G401.6 (cell line): ENCODE data around the gene HECW1.
"Not testable (repeated sequence)": the region's sequence is repeated elsewhere in the genome, so short reads cannot be mapped to it uniquely, and the experiment has no call there.

Experiments
- FAIRE-seq: peaks from 2 replicates; lab custom pipeline; 2012; peaks lifted over from hg19 to GRCh38; lab: Jason Lieb, UNC

The HECW1 gene

GRCh38 chr7:43309706-43310022 is 197.2 kb downstream of the HECW1 start:
- no peak for FAIRE-seq

DNA sequence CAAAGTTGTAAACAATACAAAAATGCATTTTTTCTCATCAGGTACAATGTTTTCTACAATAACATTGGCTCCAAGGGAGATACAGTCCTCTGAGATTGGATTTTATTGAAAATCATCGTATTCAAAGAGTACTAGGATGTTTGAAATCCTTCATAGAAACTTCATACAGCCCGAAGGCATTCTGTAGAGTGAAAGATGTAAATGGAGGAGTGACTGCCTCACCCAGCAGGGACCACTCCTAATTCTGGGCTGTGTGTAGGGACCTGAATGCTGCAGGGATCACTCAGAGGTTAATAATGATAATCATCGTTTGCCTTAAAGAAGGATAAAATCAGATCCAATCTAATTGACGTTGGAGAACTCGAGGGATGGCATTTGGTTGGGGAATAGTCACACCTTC is 198.6 kb downstream of the HECW1 start:
- FAIRE-seq = no peak

GRCh38 chr7:43311694-43312093 is 199.2 kb downstream of the HECW1 start:
- FAIRE-seq = no peak

DNA sequence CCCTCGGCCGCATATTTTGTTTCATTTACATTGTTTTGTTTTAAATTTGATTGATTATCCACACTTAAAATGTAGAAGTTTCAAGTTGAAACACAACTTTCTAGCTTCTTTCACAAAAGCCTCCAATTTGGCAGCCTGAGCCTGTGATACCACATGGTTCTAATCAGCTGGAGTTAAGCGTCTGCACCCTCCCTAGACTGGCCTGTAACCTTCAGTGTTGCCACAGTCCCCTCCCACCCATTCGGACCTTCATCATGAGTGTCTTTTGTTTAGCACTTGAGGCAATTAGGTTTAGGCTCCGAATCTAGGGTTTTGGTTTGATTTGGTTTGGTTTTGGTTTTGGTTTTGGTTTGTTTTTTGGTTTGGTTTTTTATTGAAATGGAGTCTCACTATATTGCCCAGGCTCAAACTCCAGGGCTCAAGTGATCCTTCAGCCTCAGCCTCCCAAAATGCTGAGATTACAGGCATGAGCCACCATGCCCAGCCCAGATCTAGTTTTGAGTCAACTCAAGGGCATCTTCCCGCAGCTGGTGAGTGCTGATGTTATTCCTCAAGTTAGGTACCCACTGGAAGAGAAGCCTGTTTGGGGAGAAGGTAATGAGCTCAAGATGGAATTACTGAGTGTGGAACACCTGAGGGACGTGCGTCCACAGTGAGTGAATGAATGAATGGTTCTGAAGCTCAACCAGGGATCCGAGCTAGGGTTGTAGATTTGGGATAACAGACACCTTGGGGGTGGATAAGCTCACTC is 201.4 kb downstream of the HECW1 start:
- no peak for FAIRE-seq

DNA sequence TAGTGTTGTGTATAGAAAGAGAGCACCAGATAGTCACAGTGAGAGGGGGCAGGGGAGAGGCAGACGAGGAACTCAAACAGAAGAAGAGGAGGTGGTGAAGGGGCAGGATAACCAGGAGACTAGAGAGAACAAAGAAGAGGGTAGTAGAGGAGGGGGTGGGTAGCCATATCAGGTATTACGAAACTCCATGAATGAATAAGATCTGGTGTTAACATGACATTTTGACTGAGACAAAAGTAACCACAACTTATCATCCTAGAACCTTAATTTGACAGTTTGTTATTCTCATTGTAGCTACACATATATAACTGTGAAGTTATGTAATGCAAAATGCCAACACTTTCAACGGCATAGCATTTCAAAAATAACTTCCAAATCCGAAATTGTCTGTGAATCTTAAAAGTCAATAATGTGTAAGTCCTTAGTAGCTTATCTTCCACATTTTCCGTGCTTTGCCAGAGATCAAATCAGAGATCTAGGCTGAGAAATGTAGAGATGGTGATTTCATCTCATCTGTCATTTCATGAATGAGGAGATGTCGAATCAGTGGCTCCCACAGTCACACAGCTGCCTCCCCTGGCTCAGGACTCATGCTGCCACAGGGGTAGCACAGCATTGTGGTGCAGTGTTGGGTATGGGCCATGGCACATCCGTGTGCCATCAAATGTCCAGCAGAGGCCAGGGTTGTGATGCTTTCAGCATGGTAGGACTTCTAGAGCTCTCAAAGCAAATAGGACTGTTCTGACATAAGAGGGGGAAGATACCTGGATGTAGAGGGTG is 202.1 kb downstream of the HECW1 start:
- FAIRE-seq = no peak

DNA sequence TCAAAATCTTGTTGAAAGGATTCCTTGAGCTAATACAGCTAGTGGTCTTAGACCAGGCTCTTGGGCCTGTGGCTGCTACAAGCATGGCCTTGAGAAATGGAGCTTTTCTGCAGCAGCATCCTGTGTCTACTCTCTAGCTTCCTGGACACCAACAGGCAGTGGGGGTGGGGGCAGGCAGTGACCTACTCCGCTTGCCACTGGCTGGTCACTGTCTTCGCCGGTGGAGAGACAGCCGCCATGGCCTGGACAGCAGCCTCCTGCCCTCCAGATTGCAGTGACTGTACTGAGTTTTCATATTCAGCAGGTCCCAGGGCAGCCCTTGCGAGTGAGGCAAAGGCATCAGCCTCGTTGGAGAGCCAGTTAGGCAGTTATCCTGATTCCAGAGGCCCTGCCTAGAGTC is 204.6 kb downstream of the HECW1 start:
- FAIRE-seq = no peak

DNA sequence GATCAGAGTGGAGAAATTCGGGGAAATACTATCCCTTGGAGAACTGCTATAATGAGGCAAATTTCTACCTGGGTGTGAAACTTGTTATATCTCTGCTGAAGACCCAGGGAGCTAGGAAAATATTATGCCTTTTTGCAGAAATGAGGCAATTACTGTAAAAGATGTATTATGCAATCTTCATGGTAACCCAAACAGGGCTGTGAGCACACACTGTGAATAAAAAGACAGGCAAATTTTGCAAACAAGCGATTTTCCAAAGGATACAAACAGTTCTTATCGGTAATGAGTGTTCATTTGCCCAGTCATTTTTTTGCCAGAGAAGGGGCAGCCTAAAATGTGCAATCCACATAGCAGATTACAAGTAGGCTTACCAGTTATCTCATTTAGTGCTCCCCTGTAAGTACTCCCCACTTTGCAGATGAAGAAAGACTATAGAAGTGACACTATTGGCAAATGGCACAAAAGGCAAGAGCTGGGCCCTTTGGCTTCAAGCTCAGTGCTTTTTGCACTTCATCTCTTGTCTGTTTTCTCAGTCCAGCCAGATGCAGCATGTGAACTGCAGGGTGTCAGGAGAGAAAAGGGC is 205.8 kb downstream of the HECW1 start:
- no peak for FAIRE-seq

GRCh38 chr7:43325595-43325994 is 213.1 kb downstream of the HECW1 start:
- FAIRE-seq = no peak

DNA sequence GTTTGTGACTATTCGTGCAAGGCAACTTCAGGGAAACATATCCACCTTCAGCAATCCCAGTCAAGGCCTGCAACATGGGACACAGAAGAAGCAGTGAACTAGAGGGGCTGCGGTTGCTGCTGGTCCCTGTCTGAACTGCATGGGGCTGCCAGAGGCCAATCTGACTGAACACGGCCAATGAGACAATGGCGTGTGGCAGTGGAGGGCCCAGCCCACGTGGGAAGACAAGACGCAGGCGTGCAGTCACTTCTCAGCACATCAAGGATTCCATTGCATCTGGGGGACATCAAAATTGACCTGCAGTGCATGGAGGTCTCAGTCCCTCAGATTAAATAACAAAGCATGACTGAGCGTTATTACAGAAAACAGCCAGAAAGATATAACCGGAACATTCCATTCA is 215.9 kb downstream of the HECW1 start:
- no peak for FAIRE-seq

DNA sequence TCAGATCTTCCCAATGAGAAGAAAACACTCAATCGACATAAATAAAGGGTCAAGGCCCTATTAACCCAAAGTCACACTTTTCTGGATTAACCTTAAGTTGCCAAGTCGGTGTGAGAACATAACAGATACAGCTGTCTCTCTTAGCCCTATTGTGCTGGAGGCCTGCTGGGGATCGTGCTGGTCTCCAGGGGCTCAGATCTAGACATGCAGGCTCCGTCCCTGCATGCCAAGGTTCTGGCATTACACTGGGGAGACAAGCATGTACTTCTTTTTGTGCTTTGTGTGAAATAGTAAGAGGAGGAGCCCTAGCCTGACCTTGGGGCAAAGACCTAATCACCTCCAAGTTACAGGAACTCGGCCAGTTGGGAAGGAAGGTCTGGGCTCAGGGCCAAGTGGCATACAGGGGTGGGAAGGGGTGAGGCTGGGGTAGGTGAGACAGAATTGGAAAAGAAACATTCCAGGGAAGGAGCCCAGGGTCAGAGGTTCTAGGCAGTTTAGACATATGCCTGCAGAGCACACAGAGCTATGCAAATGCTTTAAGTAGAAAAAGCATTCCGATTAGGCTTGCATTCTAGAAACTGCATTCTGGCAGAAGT is 216.4 kb downstream of the HECW1 start:
- FAIRE-seq = no peak

- FAIRE-seq = no peak
These were observed 219.8 kb downstream of the HECW1 start for GRCh38 chr7:43332193-43332796.

DNA sequence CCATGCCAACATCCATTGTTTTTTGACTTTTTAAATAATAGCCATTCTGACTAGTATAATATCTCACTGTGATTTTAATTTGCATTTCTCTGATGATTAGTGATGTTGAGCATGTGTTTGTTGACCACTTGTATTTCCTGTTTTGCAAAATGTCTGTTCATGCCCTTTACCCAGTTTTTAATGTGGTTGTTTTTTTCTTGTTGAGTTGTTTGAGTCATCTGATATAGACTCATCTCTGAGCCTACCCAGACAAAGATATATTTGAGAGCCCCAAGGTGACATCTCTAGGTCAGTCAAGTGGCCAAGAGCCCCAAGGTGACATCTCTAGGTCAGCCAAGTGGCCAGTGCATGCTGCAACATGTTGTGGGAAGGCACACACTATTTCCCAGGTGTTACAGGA is 224.7 kb downstream of the HECW1 start:
- no peak for FAIRE-seq

DNA sequence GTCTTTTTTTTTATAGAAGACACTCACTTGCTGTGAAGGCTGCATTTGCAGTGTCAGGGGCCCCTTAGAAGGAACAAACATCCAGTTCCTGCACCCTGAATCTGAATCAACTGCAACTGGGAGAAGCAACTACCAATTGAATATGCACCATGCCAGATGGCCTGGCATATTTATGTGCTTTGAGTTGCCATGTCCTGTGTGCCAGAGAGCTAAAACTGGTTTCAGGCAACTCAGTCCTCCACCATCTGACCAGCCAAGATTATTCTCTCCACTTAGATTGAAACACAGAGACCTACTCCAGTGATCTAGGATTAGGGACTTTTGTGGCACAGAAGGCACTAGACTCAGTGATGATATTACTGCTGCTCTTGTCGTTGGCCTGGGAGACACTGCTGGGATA is 225.4 kb downstream of the HECW1 start:
- FAIRE-seq = no peak

DNA sequence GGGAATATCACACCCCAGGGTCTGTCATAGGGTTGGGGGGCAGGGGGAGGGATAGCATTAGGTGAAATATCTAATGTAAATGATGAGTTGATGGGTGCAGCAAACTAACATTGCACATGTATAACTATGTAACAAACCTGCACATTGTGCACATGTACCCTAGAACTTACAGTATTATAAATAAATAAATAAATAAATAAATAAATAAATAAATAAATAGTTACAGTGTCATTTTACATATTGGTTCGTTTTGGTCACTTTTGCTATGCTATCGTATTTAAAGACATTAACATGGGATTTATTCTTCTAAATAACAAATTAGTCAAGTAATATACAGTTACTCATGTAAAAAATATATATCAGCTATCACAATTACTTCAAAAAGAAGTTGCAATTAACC is 228.7 kb downstream of the HECW1 start:
- FAIRE-seq = no peak

- not testable (repeated sequence) for FAIRE-seq
These were observed 231.0 kb downstream of the HECW1 start for GRCh38 chr7:43343417-43343816.

- FAIRE-seq = not testable (repeated sequence)
These were observed 233.2 kb downstream of the HECW1 start for GRCh38 chr7:43345696-43346095.

DNA sequence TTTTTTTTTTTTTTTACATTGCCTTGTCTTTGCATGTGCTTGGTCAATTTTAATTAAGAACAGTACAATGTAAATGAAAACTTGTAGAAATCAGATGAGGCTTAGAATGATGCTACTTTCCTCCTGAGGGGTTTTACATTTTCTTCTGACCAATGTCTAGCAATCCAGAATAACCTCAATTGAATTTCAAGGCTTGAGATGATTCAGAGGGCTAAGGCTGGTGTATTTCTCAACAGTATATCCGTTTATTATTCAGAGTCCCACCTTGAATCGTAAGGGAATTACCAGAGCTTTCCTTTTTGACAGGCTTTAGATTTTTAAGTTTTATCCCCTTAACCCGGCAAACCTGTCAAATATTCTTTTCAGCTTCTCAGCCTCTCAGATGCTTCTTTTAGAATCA is 239.2 kb downstream of the HECW1 start:
- no peak for FAIRE-seq

DNA sequence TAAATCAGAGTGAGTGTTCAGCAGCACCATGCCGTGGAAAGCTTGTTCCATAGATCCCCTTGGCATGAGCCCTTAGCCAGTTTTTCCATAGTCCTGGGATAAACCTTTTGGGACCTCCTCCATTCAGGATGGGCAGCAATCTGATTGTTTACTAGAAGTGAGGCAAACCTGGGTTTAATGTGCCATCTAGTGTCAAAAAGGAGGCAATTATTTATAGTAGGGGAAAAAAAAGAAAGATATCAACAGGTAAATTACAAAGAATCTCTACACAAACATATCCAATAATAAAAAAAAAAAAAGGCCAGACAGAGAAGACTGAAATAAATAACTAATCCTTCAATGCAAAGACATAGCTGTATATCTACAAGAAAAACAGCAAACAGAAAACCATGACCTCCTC is 241.5 kb downstream of the HECW1 start:
- FAIRE-seq = no peak

DNA sequence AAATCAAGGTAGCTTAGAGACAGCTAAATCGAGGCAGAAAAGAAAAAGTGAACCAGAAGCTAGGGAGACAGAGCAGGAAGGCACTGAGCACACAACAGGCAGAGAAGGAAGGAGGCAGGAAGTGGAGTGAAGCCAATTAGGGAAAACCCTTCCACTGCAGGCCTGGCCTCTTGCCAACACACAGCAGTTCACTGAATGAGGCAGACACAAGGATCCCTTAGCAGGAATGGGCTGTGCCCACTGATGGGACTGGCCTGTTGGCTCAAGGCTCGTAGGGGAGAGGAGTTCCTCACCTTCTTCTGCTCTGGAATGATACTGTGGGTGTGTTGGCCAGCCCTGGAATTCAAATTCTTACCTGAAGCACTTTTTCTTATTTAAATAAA is 250.2 kb downstream of the HECW1 start:
- FAIRE-seq = no peak

DNA sequence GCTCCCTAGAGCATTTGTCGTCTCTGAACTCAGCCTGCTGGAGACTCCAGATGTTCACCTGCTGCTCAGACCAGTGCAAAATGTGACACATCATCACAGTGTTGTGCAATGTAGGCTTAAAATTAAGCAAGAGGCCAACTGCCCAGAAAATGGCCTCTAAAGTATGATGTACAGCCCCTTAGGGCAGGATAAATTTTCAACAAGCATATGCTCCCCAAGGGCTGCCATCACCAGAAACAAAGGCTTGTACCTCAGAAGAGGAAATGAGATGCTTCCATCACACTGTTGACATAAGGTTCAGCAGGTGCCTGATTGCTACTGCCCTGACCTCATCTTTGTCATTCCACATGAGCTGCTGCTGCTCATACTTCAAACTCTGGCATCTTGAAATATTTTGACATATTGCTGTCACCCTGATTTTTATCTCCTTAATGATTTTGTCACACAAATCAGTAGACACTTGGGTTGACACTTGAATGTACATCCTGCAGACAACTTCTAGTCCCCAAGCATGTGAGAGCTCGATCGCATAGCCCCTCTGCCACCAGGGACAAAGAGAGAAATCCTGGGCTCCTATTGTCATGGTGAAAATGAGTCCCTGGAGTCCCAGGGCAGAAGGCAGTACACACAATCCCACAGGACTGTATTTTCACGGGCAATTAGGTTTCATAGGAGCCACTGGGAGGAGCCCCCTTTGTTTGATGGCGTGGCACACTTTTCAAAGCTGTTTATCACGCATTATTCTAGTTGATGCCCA is 250.8 kb downstream of the HECW1 start:
- no peak for FAIRE-seq

- FAIRE-seq = no peak
These were observed 251.9 kb downstream of the HECW1 start for GRCh38 chr7:43364391-43364790.

GRCh38 chr7:43372676-43373355 is 260.4 kb downstream of the HECW1 start:
- no peak for FAIRE-seq
